Upper lobe of right lung (tissue), 1 donor: ENCODE results near the gene CDCP2. TPM values are rescaled to one million over a fixed set of nuclear protein-coding genes. Genes with fewer than 3 reads are reported as not detected.

Experiments
- ATAC-seq: fragments of 200-7000 bp; cut with Tn5 transposase; one replicate; pipeline ENCODE4 v1.9.1; 2020; ENCODE audit warnings: mild to moderate bottlenecking, moderate library complexity
- DNase-seq: peaks from one replicate; pipeline ENCODE4 v3.0.0-alpha.2; 2020
- H3K27ac ChIP-seq: fragments of 200-600 bp; one replicate; pipeline ENCODE4 v1.8.0; 2022
- H3K27me3 ChIP-seq: fragments of 200-600 bp; one replicate; pipeline ENCODE4 v1.8.0; 2022; ENCODE audit warnings: mild to moderate bottlenecking
- H3K36me3 ChIP-seq: fragments of 200-600 bp; one replicate; pipeline ENCODE4 v1.8.0; 2022
- H3K4me1 ChIP-seq: fragments of 200-600 bp; one replicate; pipeline ENCODE4 v1.8.0; 2022
- H3K4me3 ChIP-seq: fragments of 200-600 bp; one replicate; pipeline ENCODE4 v1.8.0; 2022; ENCODE audit warnings: mild to moderate bottlenecking
- H3K9me3 ChIP-seq: fragments of 200-600 bp; one replicate; pipeline ENCODE4 v1.8.0; 2022
- CTCF ChIP-seq: fragments of 200-600 bp; IDR thresholded peaks from one replicate; pipeline ENCODE4 v1.8.0; 2022; ENCODE audit warnings: antibody characterized with exemption
- intact Hi-C: fragments of 100-400 bp; cut with DNase I; formaldehyde crosslinking; loops from one replicate; pipeline ENCODE4 v1.11.0; 2022
- total RNA-seq: library from RNA; stranded (reverse); fragmentation: NEBNext Ultra II Directional; extraction: Animal tissue kit (Norgen Biotek cat#: 25700); gene quantifications from one replicate; pipeline ENCODE4 v1.2.1, GENCODE V29; 2021
- donor health status: DM: no; HTN: yes; CAD: no; lungs with severe emphysema.

Gene CDCP2
- total RNA-seq, 1 donor from 2014 or later = 0.35 TPM

- H3K4me3 ChIP-seq = no peak overlapping the region
- intact Hi-C loops = no loop called here
- H3K27ac ChIP-seq = no peak overlapping the region
- DNase-seq = no peak
- no peaks in the 10 kb centered on the region for H3K9me3 ChIP-seq
- peaks cover 7% of the 10 kb centered on the region for H3K36me3 ChIP-seq
- no peaks in the 10 kb centered on the region for H3K27me3 ChIP-seq
- peak; percentile 31 for ATAC-seq
- peaks cover 9% of the 10 kb centered on the region for H3K4me1 ChIP-seq
- TF ChIP-seq CTCF = no peak
These were observed 58.6 kb downstream of the CDCP2 start for GRCh38 chr1:54094001-54094729.

GRCh38 chr1:54091666-54092065 is 61.1 kb downstream of the CDCP2 start:
- H3K36me3 ChIP-seq = peaks cover 3% of the 10 kb centered on the region
- intact Hi-C loops = no loop called here
- no peak for TF ChIP-seq CTCF
- no peaks in the 10 kb centered on the region for H3K9me3 ChIP-seq
- ATAC-seq = no peak
- no peak for DNase-seq
- H3K27ac ChIP-seq = no peak overlapping the region
- peaks cover 9% of the 10 kb centered on the region for H3K4me1 ChIP-seq
- H3K4me3 ChIP-seq = no peak overlapping the region
- no peaks in the 10 kb centered on the region for H3K27me3 ChIP-seq

GRCh38 chr1:54088385-54088784 is 64.4 kb downstream of the CDCP2 start:
- Histone ChIP-seq H3K27me3 (no peaks in the 10 kb centered on the region), H3K4me3 (no peak overlapping the region), H3K9me3 (no peaks in the 10 kb centered on the region), H3K36me3 (no peaks in the 10 kb centered on the region), H3K4me1 (no peaks in the 10 kb centered on the region), H3K27ac (no peak overlapping the region)
- TF ChIP-seq CTCF = no peak
- DNase-seq = no peak
- intact Hi-C loops = no loop called here
- ATAC-seq = peak; percentile 65

- Histone ChIP-seq H3K36me3 (no peaks in the 10 kb centered on the region), H3K27me3 (no peaks in the 10 kb centered on the region), H3K9me3 (no peaks in the 10 kb centered on the region), H3K4me3 (no peak overlapping the region), H3K4me1 (no peaks in the 10 kb centered on the region), H3K27ac (no peak overlapping the region)
- intact Hi-C loops = no loop called here
- no peak for TF ChIP-seq CTCF
- DNase-seq (no peak), ATAC-seq (no peak)
These were observed 66.0 kb downstream of the CDCP2 start for GRCh38 chr1:54086754-54087153.

DNA sequence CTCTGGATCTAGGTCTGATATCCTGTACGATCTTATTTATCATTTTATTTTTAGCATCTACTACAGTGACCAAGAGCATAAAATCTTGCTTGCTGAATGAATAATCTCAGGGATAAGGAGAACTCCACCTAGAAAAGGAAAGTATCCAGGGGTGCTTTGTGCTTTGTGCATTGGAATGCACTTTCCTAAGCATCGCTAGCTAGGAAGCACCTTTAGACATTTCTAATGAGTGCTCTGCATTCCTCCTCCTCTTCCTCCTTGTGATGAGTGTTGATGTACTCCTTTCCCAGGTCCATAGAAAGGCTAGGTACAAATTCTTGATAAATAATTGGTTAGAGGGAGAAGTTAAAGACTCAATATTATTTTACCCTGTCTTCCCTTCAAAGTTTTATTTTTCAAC is 68.0 kb downstream of the CDCP2 start:
- Histone ChIP-seq H3K27ac (no peak overlapping the region), H3K4me1 (no peaks in the 10 kb centered on the region), H3K36me3 (no peaks in the 10 kb centered on the region), H3K27me3 (no peaks in the 10 kb centered on the region), H3K9me3 (no peaks in the 10 kb centered on the region), H3K4me3 (no peak overlapping the region)
- no peak for TF ChIP-seq CTCF
- intact Hi-C loops = no loop called here
- ATAC-seq (no peak), DNase-seq (no peak)

Other genes starting within 250 kb of the CDCP2 start
- 16.8 TPM for gene IFT25, start 207.3 kb downstream of the CDCP2 start, total RNA-seq
- gene LRRC42, start 206.7 kb downstream of the CDCP2 start, total RNA-seq = 18.1 TPM
- gene LDLRAD1, start 134.8 kb downstream of the CDCP2 start, total RNA-seq = 0.41 TPM
- 440 TPM for gene TMEM59, start 99.8 kb downstream of the CDCP2 start, total RNA-seq
- 4.7 TPM for gene TCEANC2, start 99.4 kb downstream of the CDCP2 start, total RNA-seq
- gene CYB5RL, start 47.0 kb upstream of the CDCP2 start, total RNA-seq = 8.8 TPM
- gene MRPL37, start 47.2 kb upstream of the CDCP2 start, total RNA-seq = 41.9 TPM